Head of caudate nucleus (tissue), 42 donors: ENCODE data around the gene PTPN1.
A peak's percentile ranks its signal among the peaks of the same experiment; 100 is the strongest.
"Not testable (repeated sequence)": the region's sequence is repeated elsewhere in the genome, so short reads cannot be mapped to it uniquely, and the experiment has no call there.

Source experiments
- DNase-seq, 42 donors: peaks; one replicate each; pipeline versions ENCODE4 v3.0.0 to v3.0.0-alpha.2; 2020 to 2021; ENCODE audit warnings: mixed read lengths in 7 of 42
- intact Hi-C: fragments of 100-400 bp; cut with DNase I; formaldehyde crosslinking; loops from one replicate; pipeline ENCODE4 v1.15.0; 2022

PTPN1 gene

GRCh38 chr20:50565871-50566270 lies 55.7 kb downstream of the PTPN1 start:
- peak in 1 of 42 donors; percentile 23 for DNase-seq
- intact Hi-C loops, result no loop called here

GRCh38 chr20:50567860-50568548 lies 57.8 kb downstream of the PTPN1 start:
- peak in 1 of 42 donors; percentile 34 for DNase-seq
- intact Hi-C loops, result no loop called here

GRCh38 chr20:50568549-50568942 lies 58.4 kb downstream of the PTPN1 start:
- intact Hi-C loops, result no loop called here
- DNase-seq, result peak in 38 of 42 donors; percentile 32 to 90 (median 69)

GRCh38 chr20:50569487-50569863 lies 59.3 kb downstream of the PTPN1 start:
- intact Hi-C loops, result not testable (repeated sequence)

GRCh38 chr20:50569864-50570836 lies 60.0 kb downstream of the PTPN1 start:
- intact Hi-C loops, result loop anchor here (10.0 kb wide), 1 partner anchor 95 kb away; no protein-coding TSS in a partner anchor
- peak in 1 of 42 donors; percentile 44 for DNase-seq

More at GRCh38 chr20:50569487-50569863, 59.3 kb downstream of the PTPN1 start:
- not testable (repeated sequence) for DNase-seq

- intact Hi-C loops, result loop anchor here (10.0 kb wide), 1 partner anchor 97 kb away; no protein-coding TSS in a partner anchor
Measured at GRCh38 chr20:50571466-50571865, 61.3 kb downstream of the PTPN1 start.

GRCh38 chr20:50572938-50573777 lies 63.0 kb downstream of the PTPN1 start:
- peak in 22 of 42 donors; percentile 35 to 82 (median 56) for DNase-seq
- intact Hi-C loops, result loop anchor here (10.0 kb wide), 1 partner anchor 98 kb away; no protein-coding TSS in a partner anchor

More at GRCh38 chr20:50571466-50571865, 61.3 kb downstream of the PTPN1 start:
- DNase-seq, result peak in 1 of 42 donors; percentile 15

- DNase-seq, result peak in 2 of 42 donors; percentile 28 to 33
- intact Hi-C loops, result loop anchor here (10.0 kb wide), 1 partner anchor 99 kb away; no protein-coding TSS in a partner anchor
Measured at GRCh38 chr20:50574108-50574507, 63.9 kb downstream of the PTPN1 start.

- peak in 2 of 42 donors; percentile 5 to 11 for DNase-seq
- intact Hi-C loops, result loop anchor here (10.0 kb wide), 1 partner anchor 100 kb away; no protein-coding TSS in a partner anchor
Measured at GRCh38 chr20:50574586-50574985, 64.4 kb downstream of the PTPN1 start.

- DNase-seq, result peak; percentile 59 to 90 (median 74)
- intact Hi-C loops, result loop anchor here (5.0 to 10.0 kb wide), 3 partner anchors 64 to 389 kb away; partner anchors contain the start of gene PTPN1
Measured at GRCh38 chr20:50575865-50576720, 65.9 kb downstream of the PTPN1 start.

- DNase-seq, result peak in 6 of 42 donors; percentile 35 to 64 (median 46)
- intact Hi-C loops, result loop anchor here (5.0 to 10.0 kb wide), 3 partner anchors 65 to 390 kb away; partner anchors contain the start of gene PTPN1
Measured at GRCh38 chr20:50577175-50578018, 67.2 kb downstream of the PTPN1 start.

GRCh38 chr20:50578061-50578777 lies 68.0 kb downstream of the PTPN1 start:
- peak in 2 of 42 donors; percentile 22 to 41 for DNase-seq
- intact Hi-C loops, result loop anchor here (5.0 to 10.0 kb wide), 3 partner anchors 66 to 391 kb away; partner anchors contain the start of gene PTPN1

GRCh38 chr20:50578778-50579165 lies 68.6 kb downstream of the PTPN1 start:
- peak in 1 of 42 donors; percentile 31 for DNase-seq
- intact Hi-C loops, result loop anchor here (5.0 to 10.0 kb wide), 3 partner anchors 66 to 391 kb away; partner anchors contain the start of gene PTPN1

- intact Hi-C loops, result loop anchor here (5.0 to 10.0 kb wide), 3 partner anchors 67 to 392 kb away; partner anchors contain the start of gene PTPN1
- DNase-seq, result no peak
Measured at GRCh38 chr20:50579511-50579910, 69.3 kb downstream of the PTPN1 start.

GRCh38 chr20:50580016-50580747 lies 70.0 kb downstream of the PTPN1 start:
- intact Hi-C loops, result no loop called here
- peak in 40 of 42 donors; percentile 36 to 89 (median 67) for DNase-seq
